GM19351 (cell line): ENCODE measurements around the gene CHCHD3.
A peak's percentile ranks its signal among the peaks of the same experiment; 100 is the strongest.

Source experiments
- ATAC-seq: cut with Tn5 transposase; IDR thresholded peaks from one replicate; pipeline ENCODE4 v1.9.1; 2021; ENCODE audit warnings: mild to moderate bottlenecking, moderate library complexity; ENCODE audit not compliant: unreplicated experiment

Gene CHCHD3

GRCh38 chr7:133048589-133048988 is 33.3 kb downstream of the CHCHD3 start:
- ATAC-seq, result no peak

- no peak for ATAC-seq
Observed at GRCh38 chr7:133047321-133047720, 34.6 kb downstream of the CHCHD3 start.

- ATAC-seq, result no peak
Observed at GRCh38 chr7:133044722-133045473, 37.0 kb downstream of the CHCHD3 start.

DNA sequence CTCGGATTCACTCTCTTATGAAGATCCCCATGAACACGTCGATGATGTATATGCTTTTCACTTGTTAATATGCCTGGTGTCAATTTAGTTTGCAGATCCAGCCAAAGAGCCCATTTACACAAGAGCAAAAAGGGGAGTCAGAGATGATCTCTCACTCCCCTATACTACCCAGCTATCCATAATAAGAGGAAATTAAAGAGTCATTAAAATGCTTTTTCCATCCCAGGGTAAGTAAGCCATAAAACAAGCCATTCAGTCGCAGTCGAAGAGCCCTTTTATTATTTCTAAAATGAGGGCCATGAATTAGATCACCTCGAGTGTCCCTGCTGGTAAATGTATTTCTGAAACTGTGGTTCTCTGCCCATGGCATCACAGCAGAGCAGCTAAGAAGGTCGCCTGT is 41.2 kb downstream of the CHCHD3 start:
- no peak for ATAC-seq

- no peak for ATAC-seq
Observed at GRCh38 chr7:133040178-133040577, 41.7 kb downstream of the CHCHD3 start.

DNA sequence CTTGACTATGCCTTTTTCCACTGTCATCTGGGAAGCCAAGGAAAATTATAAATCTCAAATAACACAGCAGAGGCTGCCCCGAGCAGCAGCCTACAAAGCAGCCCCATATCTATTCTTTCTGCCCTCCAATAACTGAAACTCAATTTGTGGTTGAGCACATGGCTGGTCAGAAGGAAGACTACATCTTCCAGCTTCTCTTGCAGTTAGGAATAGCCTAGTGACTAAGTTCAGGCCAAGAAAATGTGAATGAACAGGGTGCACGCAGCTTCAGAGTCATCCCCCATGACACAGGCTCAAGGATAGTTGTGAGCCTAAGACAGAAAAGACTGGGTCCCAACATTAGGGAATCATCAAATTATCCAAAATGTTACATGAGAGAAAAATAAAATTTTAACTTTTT is 42.3 kb downstream of the CHCHD3 start:
- no peak for ATAC-seq

- no peak for ATAC-seq
Observed at GRCh38 chr7:133036289-133036688, 45.6 kb downstream of the CHCHD3 start.

DNA sequence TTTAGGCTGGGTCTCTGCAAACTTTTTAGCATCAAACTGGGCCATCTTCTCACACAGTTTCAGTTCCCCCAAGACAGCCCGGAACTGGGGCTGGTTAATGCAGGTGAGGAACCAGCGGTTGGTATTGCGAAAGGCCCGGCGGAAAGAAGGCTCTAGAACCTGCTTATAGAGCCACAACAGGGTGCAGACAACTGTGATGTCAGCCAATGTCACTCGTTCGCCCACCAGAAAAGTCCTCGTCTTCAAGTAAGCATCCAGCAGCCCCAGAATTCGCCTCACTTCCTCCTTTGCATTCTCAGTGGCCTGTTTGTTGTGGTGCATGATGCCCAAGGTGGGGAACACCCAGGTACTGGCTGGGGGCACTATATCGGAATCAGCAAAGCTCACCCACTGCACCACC is 46.6 kb downstream of the CHCHD3 start:
- ATAC-seq, result peak; percentile 97

- ATAC-seq, result no peak
Observed at GRCh38 chr7:133030346-133030745, 51.5 kb downstream of the CHCHD3 start.

DNA sequence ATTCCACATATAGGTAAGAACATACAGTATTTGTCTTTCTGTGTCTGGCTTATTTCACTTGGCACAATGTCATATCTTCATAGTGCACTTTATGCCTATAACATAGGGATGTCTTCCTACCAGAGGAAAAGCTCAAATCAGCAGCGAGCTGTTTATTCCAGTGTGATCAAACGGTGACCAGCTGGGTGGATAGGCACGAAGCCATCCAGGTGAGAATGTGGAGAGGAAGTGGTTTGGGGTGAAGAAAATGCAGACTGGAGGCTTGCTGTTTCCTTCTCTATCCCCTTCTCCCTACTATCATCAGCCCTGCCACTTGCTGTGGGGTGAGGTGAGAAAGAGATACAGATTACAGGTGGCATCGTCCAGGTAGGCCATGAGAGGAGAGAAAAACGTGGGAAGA is 52.4 kb downstream of the CHCHD3 start:
- ATAC-seq, result no peak

- no peak for ATAC-seq
Observed at GRCh38 chr7:133027397-133027796, 54.5 kb downstream of the CHCHD3 start.

GRCh38 chr7:133026210-133026859 is 55.6 kb downstream of the CHCHD3 start:
- ATAC-seq, result no peak

DNA sequence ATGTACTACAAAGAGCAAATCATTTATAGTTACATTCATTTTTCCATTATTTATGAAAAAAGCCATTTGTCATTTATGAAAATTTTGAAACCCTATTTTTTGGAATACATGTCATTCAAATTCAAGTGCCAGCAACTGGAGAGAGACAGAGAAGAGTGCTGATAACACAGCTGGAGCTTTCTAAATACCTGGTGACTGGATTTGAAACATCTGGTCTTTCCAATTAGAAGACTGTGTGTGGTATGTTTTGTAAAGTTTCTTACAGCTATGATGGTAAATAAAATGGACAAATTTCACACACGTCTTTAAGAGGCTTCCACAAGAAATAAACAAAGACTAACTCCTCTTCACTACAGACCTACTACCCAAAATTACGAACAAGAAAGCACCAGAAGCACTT is 56.8 kb downstream of the CHCHD3 start:
- no peak for ATAC-seq

DNA sequence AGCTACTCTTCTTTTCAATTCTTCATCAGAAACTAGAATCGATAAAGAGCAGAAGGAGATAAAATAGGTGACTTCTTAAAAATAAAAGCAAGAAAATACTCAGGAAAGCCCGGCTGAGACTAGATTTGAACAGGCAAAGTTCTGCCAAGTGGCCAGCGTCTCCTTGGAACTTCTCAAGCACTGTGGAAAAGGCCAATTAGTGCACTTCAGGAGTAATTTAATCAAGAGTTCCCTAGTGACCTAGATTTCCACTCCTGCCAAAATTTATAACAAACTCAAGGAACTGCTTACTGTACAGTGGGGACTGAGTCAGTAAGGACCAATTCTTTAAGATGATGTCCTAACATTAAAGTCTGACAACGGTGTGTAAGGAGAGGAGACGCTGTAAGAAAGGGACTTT is 57.3 kb downstream of the CHCHD3 start:
- no peak for ATAC-seq

DNA sequence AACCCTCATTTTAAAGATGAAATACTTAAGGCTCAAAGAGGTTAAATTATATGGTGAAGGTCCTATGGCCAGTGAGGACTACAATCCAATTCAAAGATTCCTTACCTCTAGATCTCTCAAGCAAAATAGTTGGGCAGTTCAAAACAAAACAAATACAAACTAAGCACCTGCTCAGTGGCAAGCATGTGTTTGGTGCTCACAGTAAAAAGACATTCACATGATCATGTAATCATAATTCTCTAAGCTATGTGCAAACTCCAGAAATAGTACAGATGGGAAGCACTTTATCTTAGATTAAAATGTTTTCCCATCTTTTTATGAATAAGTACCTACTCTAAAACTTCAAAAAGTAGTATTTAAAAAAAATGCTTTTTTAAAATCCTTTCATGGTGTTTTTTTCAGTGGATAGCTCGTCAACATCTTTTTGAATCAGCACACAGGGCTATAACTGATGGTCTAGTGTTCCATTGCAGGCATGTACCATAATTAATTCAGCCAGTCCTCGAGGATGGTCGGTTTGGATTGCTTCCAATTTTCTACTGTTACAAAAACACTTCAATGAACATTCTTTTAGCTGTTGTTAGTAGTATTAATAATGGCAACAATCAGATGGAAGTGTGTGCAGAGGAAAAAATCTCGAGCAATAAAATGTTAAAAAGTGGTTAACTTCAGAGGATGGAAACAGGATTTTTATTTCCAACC is 58.4 kb downstream of the CHCHD3 start:
- ATAC-seq, result no peak

DNA sequence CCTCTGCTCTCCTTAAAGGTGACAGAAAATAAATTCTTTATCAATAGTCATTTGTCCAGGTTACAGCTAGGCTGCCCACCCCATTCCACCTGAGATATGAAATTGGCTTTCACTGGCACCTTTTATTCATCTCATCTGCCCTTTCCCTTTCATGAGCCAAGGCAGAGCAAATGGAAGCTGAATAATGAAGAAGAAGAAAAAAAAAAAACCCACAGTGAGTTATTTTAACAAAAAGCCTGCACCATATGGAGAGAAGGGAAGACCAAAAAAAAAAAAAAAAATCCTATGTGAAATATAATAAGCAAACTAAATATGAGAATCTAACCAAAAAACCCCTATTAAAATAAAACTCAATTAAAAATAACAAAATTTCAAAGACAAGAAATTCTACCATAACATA is 59.2 kb downstream of the CHCHD3 start:
- ATAC-seq, result no peak

GRCh38 chr7:133021196-133021595 is 60.7 kb downstream of the CHCHD3 start:
- ATAC-seq, result no peak

DNA sequence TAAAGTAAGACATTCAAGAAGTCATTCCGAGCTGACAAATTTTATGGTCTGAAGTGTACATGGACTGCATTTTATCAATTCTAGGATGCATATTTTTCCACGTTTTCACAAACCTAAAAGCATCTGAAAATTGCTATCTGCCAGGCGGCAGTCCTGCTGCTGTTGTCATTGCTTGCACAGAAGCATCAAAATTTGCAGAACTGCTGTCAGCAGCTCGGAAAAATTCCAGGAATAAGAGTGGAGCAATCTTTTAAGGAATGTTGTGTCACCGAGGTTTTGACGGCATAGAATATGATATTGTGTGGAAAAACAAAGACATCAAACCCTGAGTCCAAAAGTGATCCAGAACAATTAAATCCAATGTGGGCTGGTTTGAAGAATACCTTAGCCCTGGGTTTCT is 61.4 kb downstream of the CHCHD3 start:
- ATAC-seq, result no peak

- no peak for ATAC-seq
Observed at GRCh38 chr7:133019590-133019989, 62.3 kb downstream of the CHCHD3 start.

DNA sequence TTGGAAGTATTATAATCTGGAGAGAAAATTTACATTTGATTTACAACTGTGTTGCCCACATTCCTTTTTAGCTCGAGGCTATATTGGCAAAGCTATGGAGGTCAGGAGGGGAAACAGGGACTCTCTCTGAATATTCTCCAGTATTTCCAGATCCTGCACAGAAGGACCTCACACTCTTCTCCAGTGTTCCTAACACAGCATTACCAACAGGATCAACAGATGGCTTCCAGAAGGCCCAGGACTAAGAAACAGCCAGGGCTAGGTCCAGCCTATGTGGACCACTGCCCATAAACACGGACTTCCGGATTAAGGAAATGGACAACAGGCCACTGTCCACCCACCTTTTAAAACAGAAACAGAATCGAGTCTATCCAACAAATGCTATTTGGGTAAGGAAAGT is 65.3 kb downstream of the CHCHD3 start:
- ATAC-seq, result no peak

DNA sequence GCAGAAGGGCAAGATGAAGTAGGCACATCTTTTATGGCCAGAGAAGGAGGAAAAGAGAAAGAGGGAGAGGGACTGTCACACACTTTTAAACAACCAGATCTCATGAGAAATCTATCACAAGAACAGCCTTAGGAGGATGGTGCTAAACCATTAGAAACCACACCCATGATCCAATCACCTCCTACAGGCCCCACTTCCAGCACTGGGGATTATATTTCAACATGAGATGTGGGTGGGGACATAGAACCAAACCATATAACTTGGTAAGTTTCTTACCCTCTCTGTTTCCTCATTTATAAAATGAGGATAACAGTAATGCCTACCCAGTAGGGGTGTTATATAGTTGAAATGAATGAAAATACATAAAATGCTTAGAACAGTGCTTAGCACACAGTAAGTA is 66.0 kb downstream of the CHCHD3 start:
- no peak for ATAC-seq

DNA sequence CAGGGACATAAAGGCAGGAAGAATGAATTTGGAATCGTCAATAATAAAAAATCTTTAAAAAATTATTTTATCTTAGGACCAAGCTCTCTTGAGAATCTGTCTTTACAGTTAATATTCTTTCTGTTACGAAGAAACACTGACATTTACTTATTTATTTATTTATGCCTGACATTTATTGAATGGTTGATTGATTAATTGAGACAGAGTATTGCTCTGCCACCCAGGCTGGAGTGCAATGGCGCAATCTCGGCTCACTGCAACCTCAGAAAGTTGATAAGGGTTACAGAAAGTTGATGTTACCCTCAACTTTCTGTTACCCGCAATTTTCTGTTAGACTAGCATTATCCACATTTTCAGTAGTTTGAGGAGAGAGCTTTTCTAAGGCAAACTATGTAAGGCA is 70.1 kb downstream of the CHCHD3 start:
- ATAC-seq, result no peak
